GM21576 (cell line): Measurements from ENCODE around the gene VAV2.

Experiments used
- ATAC-seq: cut with Tn5 transposase; IDR thresholded peaks from one replicate; pipeline ENCODE4 v1.9.1; 2021; ENCODE audit warnings: mild to moderate bottlenecking, moderate library complexity; ENCODE audit not compliant: unreplicated experiment

The VAV2 gene

DNA sequence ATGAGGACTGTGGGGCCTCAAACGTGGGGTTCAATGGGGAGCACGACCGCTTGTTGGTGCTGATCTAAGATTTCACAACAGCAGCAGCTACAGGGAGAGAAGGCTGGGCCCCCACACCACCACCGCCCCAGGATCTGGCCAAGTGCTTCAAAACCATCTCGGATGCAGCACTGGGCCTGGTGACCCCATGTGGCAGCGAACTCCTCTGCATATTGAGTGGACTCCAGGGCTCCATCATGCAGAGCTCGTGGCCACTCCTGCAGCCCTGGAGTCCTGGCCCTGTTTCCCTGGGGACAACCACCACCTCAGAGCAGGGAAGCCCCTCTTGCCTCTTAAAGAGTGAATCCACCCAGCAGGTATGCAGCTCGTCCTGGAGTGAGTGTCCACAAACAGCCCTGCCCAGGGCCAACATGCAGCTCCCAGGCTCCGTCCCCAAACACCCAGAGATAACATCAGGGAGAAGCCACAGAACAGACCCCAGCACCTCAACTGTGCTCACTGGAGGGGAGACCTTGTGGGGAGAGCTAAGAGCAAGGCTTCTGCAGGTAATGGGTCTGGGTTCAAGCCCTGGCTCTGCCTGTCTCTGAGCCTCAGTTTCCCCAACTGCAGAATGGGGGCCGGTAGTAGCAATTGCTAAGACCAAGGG lies 150.8 kb downstream of the VAV2 start:
- no peak for ATAC-seq

DNA sequence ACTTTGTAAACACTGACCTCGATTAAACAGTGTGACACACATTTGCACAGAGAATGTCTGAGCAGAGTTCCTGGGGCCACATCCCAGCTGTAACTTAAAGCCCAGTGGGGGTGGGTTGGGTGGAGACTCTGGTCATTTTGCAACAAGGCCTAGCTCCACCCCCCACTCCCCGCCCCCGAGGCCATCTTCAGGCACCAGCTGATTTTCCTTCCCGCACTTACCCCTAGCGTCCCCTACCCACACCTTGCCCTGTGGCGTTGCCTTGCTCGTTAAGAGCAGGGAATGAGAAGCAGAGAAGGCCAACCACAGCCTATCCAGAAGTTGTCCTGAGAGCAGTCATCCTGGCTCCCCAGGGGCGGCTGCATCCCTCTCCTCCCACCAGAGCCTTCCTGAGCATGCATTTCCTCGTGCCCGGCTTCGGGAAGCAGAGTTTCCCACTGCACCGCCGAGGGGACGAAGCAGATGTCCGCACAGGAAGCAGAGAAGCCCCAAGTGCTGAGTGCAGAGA lies 152.2 kb downstream of the VAV2 start:
- no peak for ATAC-seq

DNA sequence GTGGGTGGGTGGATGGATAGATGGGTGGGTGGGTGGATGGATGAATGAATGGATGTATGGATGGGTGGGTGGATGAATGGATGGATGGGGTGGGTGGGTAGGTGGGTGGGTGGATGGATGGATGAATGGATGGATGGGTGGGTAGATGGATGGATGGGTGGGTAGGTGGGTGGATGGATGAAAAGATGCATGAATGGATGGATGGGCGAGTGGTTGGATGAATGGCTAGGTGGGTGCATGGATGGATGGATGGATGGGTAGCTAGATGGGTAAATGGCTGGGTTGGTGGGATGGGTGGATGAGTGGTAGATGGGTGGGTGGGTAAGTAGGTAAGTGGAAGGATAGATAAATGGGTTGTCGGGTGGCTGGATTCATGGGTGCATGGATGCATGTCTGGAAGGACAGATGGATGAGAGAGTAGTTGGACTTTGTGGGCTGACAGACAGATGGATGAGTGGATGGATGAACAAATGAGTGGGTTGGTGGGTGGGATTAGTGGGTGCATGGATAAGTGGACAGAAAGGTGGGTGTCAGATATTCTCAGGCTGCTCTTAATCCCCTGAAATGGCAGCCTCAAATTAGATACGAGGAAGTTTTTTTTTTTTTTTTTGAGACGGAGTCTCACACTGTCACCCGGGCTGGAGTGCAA lies 153.1 kb downstream of the VAV2 start:
- ATAC-seq = no peak

DNA sequence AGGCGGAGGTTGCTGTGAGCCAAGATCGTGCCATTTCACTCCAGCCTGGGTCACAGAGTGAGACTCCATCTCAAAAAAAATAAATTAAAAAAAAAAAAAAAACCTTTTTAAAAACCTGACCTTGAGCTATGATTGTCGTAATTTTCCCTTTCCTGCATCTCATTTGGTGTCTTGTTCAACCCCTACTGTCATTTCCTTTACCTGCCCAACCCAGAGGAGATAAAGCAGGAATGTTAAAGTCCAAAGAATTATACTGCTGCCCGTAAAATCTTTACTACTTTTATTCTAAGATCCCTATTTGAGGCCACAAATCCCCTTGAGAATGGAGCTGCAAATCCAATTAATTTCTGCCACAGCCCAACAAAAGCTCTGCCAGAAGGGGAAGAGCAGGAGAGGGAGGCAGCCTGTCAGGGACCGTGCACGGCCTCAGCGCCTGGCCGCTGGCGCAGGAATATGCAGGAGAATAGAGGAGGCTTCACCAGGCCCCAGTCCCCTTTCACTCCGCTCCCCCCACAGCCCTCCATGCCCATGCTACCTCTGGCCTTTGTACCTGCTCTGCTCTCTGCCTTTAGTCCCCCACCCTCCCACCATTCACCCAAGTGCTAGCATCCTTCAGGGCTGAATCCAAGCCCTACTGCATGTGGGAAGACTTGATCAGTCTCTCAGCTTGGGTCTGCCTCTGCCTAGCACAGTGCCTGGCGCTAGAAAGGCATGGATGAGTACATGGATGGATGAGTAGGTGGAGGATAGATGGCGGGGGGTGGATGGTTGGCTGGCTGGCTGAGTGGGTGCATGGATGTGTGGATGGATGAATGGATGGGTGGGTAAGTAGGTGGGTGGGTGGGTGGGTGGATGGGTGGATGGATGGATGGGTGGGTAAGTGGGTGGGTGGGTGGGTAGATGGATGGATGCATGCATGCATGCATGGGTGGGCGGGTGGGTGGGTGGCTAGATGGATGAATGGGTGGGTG lies 154.2 kb downstream of the VAV2 start:
- no peak for ATAC-seq

DNA sequence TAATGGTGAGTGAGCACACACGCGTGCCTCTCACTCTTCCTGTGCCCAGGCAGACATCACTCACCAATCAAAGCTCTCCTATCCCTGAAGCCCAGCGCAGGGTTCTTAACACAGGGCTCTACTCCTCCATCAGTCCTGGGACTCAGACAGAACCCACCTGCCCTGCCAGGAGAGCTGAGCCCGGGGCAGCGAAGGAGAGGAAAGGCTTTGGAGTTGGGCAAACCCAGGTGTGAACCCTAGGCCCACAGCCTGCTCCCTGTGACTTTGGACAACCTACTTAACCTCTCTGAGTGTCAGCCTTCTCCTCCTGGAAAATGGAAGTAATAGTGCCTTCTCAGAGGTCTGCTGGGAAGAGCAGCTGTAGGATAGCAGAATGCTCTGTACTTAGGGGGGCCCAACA lies 155.3 kb downstream of the VAV2 start:
- no peak for ATAC-seq

DNA sequence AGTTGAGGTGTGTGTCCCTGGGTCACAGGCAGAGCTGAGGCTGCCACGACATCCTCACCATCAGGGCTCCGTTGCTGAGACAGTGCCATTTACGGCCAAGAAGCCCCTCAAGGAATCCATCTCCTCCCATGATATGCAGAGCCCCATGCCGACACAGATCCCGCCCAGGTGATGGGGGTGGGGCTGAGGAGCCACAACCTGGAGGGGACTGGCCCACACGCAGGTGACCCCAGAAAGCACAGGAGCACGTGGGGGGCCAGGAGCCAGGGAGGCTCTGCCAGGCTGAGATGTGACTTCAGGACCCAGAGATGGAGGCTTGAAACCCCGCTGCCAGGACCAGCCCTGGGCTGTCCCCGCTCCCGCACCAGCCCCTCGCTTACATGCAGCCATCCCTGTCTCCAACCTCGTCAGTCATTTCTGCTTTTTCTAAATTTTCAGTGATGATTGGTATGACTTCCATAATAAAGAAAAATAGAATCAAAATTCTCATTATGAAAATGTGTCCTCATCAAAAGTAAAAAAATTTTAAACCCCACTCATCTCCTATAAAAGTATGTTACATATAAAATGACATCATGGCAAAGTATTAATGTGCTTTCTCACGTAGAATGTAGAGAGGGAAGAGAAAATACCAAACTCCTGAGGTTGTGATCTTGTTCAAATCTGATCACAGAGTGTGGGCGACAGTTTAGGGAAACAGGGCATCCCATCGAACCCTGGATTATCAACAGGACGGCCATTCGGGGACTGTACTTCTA lies 155.9 kb downstream of the VAV2 start:
- ATAC-seq = no peak

DNA sequence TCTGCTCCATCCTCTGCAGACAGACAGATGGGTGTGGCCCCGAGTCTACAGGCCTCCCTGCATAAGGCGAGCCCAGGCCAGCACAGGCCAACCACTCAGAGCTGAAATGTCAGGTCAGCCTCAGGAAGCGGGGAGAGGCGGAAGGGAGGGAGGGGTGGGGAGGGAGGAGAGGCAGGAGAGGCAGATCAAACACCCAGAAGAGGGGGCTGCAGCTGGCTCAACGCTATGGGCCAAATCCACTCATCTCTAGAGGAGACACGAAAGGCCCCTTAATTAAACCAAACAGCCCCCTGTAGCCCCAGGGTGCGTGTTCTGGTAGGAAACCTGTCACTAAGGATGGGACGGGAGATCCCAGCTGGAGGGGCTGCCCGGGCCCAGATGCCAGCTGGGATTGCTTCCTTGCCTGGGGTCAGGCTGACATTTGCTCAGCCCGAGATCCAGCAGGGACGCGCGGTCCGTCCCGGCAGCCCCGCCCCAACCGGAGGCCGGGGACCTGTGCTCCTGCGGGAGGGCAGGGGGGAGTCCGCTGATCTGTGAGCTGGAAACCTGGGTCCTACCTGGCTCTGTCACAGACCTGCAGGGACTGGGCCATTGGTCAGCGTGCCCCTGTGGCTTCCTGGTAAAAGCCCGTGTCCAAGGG lies 156.7 kb downstream of the VAV2 start:
- no peak for ATAC-seq

DNA sequence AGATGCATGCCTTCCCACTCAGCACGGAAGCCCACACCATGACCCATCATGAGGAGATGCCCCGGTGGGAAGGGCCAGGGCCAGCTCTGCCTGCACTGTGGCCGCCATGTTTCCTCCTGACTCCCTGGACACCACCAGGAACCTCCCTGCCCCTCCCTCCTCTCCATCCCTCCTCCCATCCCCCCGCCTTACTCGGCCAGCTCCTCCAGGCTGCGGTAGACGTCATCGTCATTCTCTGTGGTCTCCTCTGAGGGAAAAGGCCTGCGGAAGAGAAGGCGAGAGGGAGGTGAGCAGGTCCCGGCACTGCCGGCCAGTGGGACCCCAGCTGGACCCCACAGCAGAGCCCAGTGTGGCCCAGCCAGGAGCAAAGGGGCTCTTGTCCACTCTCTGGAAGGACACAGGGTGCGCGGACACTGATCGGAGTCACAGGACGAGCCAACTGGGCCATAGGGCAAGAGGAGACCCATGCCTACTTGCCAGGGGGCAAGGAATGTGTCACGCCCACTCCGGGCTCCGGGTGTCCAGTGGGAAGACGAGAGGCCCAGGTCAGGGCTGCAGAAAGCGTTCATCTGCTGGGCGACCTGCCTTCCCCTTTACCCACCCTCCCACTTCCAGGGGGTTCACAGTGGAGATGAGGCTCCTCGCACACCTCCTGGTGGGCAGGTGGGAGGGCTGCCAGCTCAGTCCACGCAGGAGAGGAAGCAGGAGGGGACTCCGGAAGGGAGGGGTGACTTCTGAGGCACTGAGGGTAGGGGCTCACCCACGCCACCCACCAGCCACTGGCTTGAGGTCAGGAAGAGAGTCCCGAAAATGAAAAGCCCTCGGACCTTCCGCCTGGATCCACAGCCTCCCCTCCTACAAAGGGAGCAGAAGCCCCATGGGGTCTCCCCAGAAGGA lies 157.8 kb downstream of the VAV2 start:
- no peak for ATAC-seq

DNA sequence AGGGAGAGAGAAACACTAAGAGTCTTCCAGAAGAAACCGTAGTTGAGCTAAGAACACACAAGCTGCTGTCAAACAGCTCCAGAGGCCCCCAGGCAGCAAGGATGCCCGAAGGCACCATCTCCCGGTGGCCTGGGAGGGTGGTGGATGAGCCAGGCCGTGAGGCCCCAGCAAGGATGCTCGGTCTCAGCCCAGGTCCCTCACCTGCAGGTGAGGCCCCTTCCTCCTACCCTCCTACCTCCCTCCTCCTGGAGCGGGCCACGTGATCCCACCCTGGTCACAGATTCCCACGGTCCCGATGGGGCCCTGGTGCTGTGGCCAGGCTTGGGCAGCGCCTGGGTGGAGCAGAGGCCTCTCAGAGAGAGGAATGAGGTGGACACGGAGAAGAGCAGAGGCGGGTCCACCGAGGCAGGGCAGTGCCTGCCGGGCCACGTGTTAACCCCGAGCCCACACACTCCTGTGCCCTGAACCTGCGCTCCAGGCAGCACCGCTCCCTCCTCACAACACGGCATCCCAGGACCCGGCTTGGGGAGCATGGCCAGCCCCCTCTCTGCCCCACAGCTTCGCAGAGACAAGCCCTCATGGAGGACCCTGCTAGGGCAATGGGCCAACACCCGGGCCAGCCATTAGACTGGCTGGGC lies 158.6 kb downstream of the VAV2 start:
- ATAC-seq = no peak

DNA sequence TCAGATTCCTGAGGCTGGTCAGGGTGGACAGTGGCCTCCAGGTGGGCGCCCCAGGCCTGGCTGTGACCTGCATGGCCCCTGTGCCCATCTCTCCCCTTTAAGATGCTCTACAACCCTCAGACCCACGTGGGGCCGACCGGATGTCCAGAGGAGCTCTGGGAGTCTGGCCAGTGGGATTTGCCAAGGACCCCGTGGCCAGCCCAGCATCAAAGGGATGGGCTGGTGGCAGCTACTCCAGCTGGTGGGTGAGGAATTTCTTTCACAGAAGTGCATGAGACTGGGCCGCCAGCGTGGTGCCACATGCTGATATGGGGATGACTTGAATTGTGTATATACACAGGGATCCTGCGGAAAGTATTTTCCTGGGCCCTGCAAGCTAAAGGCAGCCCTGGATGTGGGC lies 159.2 kb downstream of the VAV2 start:
- ATAC-seq = no peak

DNA sequence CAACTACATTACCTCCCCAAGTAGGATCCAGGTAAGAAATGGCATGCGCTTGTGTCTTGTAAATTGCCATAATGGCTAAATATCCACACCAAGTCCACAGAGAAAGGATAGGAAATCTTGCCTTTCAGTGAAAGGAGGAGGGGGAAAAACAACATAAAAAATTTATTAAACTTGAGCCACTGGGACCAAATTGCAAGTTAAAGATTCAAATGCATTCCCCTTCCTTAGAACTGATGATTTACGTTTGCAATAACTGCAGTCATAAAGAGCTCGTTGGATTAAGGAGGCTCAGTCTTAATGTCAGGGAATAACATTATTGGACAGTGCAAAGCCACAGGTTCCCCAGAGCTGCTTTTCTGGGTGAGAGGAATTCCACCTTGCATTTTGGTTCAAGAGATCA lies 161.4 kb downstream of the VAV2 start:
- ATAC-seq = no peak

DNA sequence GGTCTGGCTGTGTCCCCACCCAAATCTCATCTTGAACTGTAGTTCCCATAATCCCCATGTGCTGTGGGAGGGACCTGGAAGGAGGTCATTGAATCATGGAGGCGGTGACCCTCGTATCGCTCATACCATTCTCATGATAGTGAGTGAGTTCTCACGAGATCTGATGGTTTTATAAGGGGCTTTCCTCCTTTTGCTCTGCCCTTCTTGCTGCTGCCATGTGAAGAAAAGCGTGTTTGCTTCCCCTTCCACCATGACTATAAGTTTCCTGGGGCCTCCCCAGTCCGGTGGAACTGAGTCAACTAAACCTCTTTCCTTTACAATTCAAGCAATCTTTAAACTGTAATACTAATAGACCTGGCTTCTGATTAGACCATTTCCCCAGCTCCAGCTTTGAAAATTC lies 161.8 kb downstream of the VAV2 start:
- ATAC-seq = no peak

DNA sequence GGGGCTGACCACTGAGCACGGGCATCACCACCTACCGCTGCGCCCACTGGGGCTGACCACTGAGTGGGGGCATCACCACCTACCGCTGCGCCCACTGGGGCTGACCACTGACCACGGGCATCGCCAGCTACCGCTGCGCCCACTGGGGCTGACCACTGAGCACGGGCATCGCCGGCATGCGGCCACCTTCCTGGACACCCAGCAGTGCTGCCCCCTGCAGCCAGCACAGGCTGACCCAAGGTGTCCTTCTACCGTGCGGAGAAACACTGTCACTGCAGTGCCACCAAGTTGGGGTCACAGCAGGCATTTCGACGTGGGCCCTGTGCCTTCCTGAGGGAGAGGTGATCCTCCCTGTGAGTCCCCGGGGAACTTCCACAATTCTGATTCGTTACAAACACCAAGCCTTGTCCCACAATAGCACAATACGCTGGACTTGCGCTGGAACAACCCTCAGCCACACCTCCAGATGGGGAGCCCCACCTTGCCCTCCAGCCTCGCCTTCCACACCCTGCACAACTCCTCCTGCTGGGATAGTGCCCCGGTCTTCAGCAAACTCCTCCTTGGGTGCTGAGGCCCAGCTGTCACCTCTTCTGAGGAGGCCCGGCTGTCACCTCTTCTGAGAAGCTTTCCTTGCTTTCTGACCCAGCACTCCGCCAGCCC lies 163.7 kb downstream of the VAV2 start:
- no peak for ATAC-seq

DNA sequence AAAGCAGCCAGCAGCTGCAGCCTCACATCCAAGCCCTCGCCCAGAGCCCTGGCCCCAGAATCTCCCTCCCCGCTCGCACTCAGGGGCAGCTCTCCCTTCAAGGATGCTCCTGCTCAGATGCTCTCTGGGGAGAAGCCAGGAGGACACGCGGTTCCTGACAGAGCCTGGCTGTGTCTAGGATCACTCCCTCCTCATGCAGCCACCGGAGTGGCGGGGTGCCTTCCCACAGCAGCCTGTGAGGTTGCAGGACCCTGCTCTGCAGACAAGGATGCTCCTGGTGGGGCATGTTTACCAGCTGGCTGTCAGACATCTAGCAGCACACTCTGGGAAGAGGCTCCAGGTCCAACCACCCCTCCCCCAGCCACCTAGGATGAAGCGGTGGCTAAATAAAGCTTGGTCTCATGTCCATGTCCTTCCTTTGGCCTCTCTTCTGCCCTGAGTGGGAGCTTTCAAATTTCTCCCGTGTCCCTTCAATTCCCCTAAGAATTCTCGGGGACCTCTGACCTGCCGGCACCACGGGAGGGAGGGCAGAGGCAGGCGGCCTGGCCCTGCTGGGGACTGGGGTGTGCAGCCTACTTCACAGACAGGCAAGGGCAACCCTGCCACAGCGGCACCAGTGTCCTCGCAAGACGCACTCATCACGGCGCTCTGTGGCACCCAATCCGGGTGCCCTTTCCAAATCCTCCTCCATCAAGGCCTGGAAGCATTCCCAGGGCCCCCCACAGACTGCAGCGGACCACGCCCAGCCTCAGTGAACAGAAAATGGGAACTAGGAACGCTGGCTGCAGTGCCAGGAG lies 165.6 kb downstream of the VAV2 start:
- no peak for ATAC-seq

DNA sequence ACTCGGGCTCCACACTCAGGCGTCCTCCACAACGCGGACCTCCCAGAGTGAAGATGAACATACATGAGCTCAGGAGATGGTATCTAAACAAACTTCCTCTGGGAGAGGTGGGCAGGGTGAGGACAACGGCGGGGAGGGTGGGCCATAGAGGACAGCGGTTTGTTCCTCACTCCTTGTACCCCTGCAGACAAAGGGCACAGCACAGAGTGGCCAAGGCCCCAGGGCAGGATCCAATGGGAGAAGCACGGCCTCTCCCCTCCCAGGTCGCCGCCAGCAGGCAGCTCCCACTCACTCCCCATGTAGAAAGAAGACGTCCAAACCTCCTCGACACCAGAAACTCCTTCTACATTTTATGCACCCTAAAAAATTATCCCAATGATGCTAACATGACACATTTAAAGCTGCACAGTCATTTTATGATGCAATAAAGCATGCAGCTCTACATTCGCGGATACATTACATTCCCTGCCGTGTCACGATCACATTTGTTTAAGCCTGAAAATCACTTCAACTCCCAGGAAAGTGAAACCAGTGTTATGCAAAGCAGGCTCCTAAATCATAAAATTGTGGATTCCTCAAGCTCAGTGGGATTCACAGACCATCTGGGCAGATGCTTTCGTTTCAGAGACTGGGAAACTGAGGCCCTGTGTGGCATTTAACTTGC lies 166.4 kb downstream of the VAV2 start:
- no peak for ATAC-seq

DNA sequence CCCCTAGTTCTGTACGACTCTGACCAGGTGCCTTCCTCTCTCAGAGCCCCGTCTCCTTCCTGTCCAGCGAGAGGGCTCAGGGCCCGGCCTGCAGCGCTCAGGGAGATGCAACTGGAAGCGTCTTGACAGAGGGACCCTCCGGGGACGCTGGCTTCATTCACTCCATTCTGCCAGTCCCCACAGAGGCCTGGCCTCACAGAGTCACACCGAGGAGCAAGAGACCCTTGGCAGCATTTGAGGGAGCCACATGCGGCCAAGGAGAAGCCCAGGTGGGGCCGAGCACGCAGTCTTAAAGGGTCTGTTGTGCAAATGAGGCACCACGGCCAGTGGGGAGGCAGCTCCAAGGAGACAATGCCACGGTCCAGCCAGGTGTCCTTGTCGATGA lies 167.3 kb downstream of the VAV2 start:
- no peak for ATAC-seq
